HG02798 (cell line): ENCODE data around the gene ACAN.

Source experiments
- ATAC-seq: cut with Tn5 transposase; IDR thresholded peaks from one replicate; pipeline ENCODE4 v1.9.1; 2021; ENCODE audit warnings: mild to moderate bottlenecking; ENCODE audit not compliant: unreplicated experiment, poor library complexity

Gene ACAN

GRCh38 chr15:88898736-88899135 is 95.5 kb downstream of the ACAN start:
- ATAC-seq = no peak

GRCh38 chr15:88899251-88899650 is 96.0 kb downstream of the ACAN start:
- no peak for ATAC-seq

GRCh38 chr15:88900309-88900981 is 97.2 kb downstream of the ACAN start:
- no peak for ATAC-seq

- no peak for ATAC-seq
Measured at GRCh38 chr15:88900982-88901418, 97.8 kb downstream of the ACAN start.

- no peak for ATAC-seq
Measured at GRCh38 chr15:88901508-88902220, 98.4 kb downstream of the ACAN start.

GRCh38 chr15:88902221-88902835 is 99.1 kb downstream of the ACAN start:
- no peak for ATAC-seq

- no peak for ATAC-seq
Measured at GRCh38 chr15:88902846-88903245, 99.6 kb downstream of the ACAN start.

GRCh38 chr15:88904257-88904623 is 101.0 kb downstream of the ACAN start:
- no peak for ATAC-seq

- peak; percentile 78 for ATAC-seq
Measured at GRCh38 chr15:88904624-88905327, 101.5 kb downstream of the ACAN start.

GRCh38 chr15:88905576-88905975 is 102.3 kb downstream of the ACAN start:
- ATAC-seq = no peak

- no peak for ATAC-seq
Measured at GRCh38 chr15:88906130-88906529, 102.9 kb downstream of the ACAN start.

GRCh38 chr15:88906551-88906950 is 103.3 kb downstream of the ACAN start:
- ATAC-seq = no peak

GRCh38 chr15:88907111-88907510 is 103.9 kb downstream of the ACAN start:
- ATAC-seq = no peak

GRCh38 chr15:88908123-88908522 is 104.9 kb downstream of the ACAN start:
- no peak for ATAC-seq

GRCh38 chr15:88908697-88909621 is 105.7 kb downstream of the ACAN start:
- no peak for ATAC-seq

GRCh38 chr15:88909956-88910831 is 107.0 kb downstream of the ACAN start:
- no peak for ATAC-seq

GRCh38 chr15:88911766-88912118 is 108.5 kb downstream of the ACAN start:
- ATAC-seq = no peak

GRCh38 chr15:88912500-88912921 is 109.3 kb downstream of the ACAN start:
- ATAC-seq = no peak
